GM19324 (cell line): ENCODE results near the gene TNIP1.

Source experiments
- ATAC-seq: cut with Tn5 transposase; IDR thresholded peaks from one replicate; pipeline ENCODE4 v1.9.1; 2021; ENCODE audit warnings: mild to moderate bottlenecking, moderate library complexity; ENCODE audit not compliant: unreplicated experiment, low FRiP score

Gene TNIP1

GRCh38 chr5:151067632-151068432, 13.0 kb downstream of the TNIP1 start:
- no peak for ATAC-seq

GRCh38 chr5:151066920-151067319, 13.9 kb downstream of the TNIP1 start:
- ATAC-seq: no peak

GRCh38 chr5:151065609-151066008, 15.2 kb downstream of the TNIP1 start:
- ATAC-seq: no peak

- ATAC-seq: no peak
Observed at GRCh38 chr5:151064916-151065499, 15.8 kb downstream of the TNIP1 start.

- ATAC-seq: no peak
Observed at GRCh38 chr5:151063142-151063989, 17.5 kb downstream of the TNIP1 start.

- no peak for ATAC-seq
Observed at GRCh38 chr5:151062405-151063141, 18.3 kb downstream of the TNIP1 start.

GRCh38 chr5:151060742-151061141, 20.1 kb downstream of the TNIP1 start:
- no peak for ATAC-seq

- no peak for ATAC-seq
Observed at GRCh38 chr5:151058891-151059489, 21.8 kb downstream of the TNIP1 start.

- ATAC-seq: no peak
Observed at GRCh38 chr5:151058301-151058700, 22.5 kb downstream of the TNIP1 start.

- no peak for ATAC-seq
Observed at GRCh38 chr5:151056379-151057325, 24.2 kb downstream of the TNIP1 start.

GRCh38 chr5:151055336-151055735, 25.5 kb downstream of the TNIP1 start:
- ATAC-seq: no peak

GRCh38 chr5:151054709-151055108, 26.1 kb downstream of the TNIP1 start:
- ATAC-seq: no peak

- no peak for ATAC-seq
Observed at GRCh38 chr5:151053796-151054462, 26.9 kb downstream of the TNIP1 start.

- no peak for ATAC-seq
Observed at GRCh38 chr5:151052836-151053235, 28.0 kb downstream of the TNIP1 start.

- ATAC-seq: no peak
Observed at GRCh38 chr5:151051931-151052608, 28.8 kb downstream of the TNIP1 start.

GRCh38 chr5:151051066-151051930, 29.5 kb downstream of the TNIP1 start:
- ATAC-seq: no peak

GRCh38 chr5:151048526-151048925, 32.3 kb downstream of the TNIP1 start:
- ATAC-seq: no peak
